ENCODE data around the gene USP5.

GRCh38 chr12:6821591-6822425, 30.1 kb upstream of the USP5 start, which contains the start of gene GPR162:
- TF ChIP-seq CEBPB (IDR thresholded peaks at IDR 0.05), result no peak
- no peak for TF ChIP-seq CREB1 (IDR thresholded peaks at IDR 0.05; ENCODE audit: low read depth)
- TF ChIP-seq MAX (IDR thresholded peaks at IDR 0.05), result no peak

Data from Ishikawa (cell line).